Amniotic epithelial cell (primary cell): ENCODE measurements around the gene AHR.

ENCODE experiments used
- DNase-seq: peaks from one replicate; pipeline ENCODE4 v3.0.0-alpha.2; 2010; ENCODE audit warnings: low read depth

Gene AHR

GRCh38 chr7:17304926-17305325, 6.5 kb downstream of the AHR start:
- DNase-seq = peak; percentile 86

GRCh38 chr7:17305387-17306171, 7.1 kb downstream of the AHR start:
- no peak for DNase-seq

- no peak for DNase-seq
Observed at GRCh38 chr7:17307000-17307399, 8.5 kb downstream of the AHR start.

- DNase-seq = peak; percentile 56
Observed at GRCh38 chr7:17307558-17307957, 9.1 kb downstream of the AHR start.

- no peak for DNase-seq
Observed at GRCh38 chr7:17307969-17308648, 9.7 kb downstream of the AHR start.

GRCh38 chr7:17311194-17311593, 12.7 kb downstream of the AHR start:
- DNase-seq = no peak

GRCh38 chr7:17311952-17312351, 13.5 kb downstream of the AHR start:
- DNase-seq = no peak

GRCh38 chr7:17312641-17313040, 14.2 kb downstream of the AHR start:
- DNase-seq = no peak

- DNase-seq = no peak
Observed at GRCh38 chr7:17313194-17313593, 14.7 kb downstream of the AHR start.

GRCh38 chr7:17315974-17316373, 17.5 kb downstream of the AHR start:
- no peak for DNase-seq

GRCh38 chr7:17318146-17318545, 19.7 kb downstream of the AHR start:
- peak; percentile 97 for DNase-seq

- DNase-seq = no peak
Observed at GRCh38 chr7:17319164-17320101, 21.0 kb downstream of the AHR start.

GRCh38 chr7:17320102-17320497, 21.6 kb downstream of the AHR start:
- DNase-seq = peak; percentile 71

- DNase-seq = no peak
Observed at GRCh38 chr7:17320657-17321056, 22.2 kb downstream of the AHR start.

- DNase-seq = no peak
Observed at GRCh38 chr7:17325364-17325763, 26.9 kb downstream of the AHR start.

- DNase-seq = no peak
Observed at GRCh38 chr7:17326378-17326777, 27.9 kb downstream of the AHR start.

GRCh38 chr7:17328641-17329040, 30.2 kb downstream of the AHR start:
- peak; percentile 88 for DNase-seq

GRCh38 chr7:17329440-17329839, 31.0 kb downstream of the AHR start:
- no peak for DNase-seq

- DNase-seq = no peak
Observed at GRCh38 chr7:17331891-17332501, 33.5 kb downstream of the AHR start.

GRCh38 chr7:17333221-17333620, 34.8 kb downstream of the AHR start:
- no peak for DNase-seq

- no peak for DNase-seq
Observed at GRCh38 chr7:17336168-17336567, 37.7 kb downstream of the AHR start.

GRCh38 chr7:17339139-17339538, 40.7 kb downstream of the AHR start:
- peak; percentile 18 for DNase-seq
